DMS53 (cell line): Measurements from ENCODE around the gene FAM193A.
"Not testable (repeated sequence)": the region's sequence is repeated elsewhere in the genome, so short reads cannot be mapped to it uniquely, and the experiment has no call there.

Source experiments
- DNase-seq: peaks from one replicate; lab custom pipeline; 2025; lab: John Stamatoyannopoulos, UW

FAM193A gene

GRCh38 chr4:2536193-2537010, at the start of gene FAM193A:
FAM193A (plus strand) TSS chr4:2536647; CDS start chr4:2536916, 269 bp downstream.
- DNase-seq, result peak; percentile 100

- no peak for DNase-seq
Measured at GRCh38 chr4:2486981-2487380, 49.5 kb upstream of the FAM193A start.

- DNase-seq, result no peak
Measured at GRCh38 chr4:2487632-2488031, 48.8 kb upstream of the FAM193A start.

- DNase-seq, result no peak
Measured at GRCh38 chr4:2489081-2489805, 47.2 kb upstream of the FAM193A start.

- no peak for DNase-seq
Measured at GRCh38 chr4:2489841-2490552, 46.5 kb upstream of the FAM193A start.

- no peak for DNase-seq
Measured at GRCh38 chr4:2492970-2493369, 43.5 kb upstream of the FAM193A start.

- DNase-seq, result no peak
Measured at GRCh38 chr4:2494992-2495391, 41.5 kb upstream of the FAM193A start.

- DNase-seq, result no peak
Measured at GRCh38 chr4:2497324-2497723, 39.1 kb upstream of the FAM193A start.

GRCh38 chr4:2497931-2498330, 38.5 kb upstream of the FAM193A start:
- DNase-seq, result no peak

- no peak for DNase-seq
Measured at GRCh38 chr4:2500547-2500946, 35.9 kb upstream of the FAM193A start.

GRCh38 chr4:2501034-2501594, 35.3 kb upstream of the FAM193A start:
- DNase-seq, result no peak

GRCh38 chr4:2503809-2504208, 32.6 kb upstream of the FAM193A start:
- no peak for DNase-seq

GRCh38 chr4:2507259-2507658, 29.2 kb upstream of the FAM193A start:
- no peak for DNase-seq

GRCh38 chr4:2507855-2508254, 28.6 kb upstream of the FAM193A start:
- DNase-seq, result no peak

- DNase-seq, result no peak
Measured at GRCh38 chr4:2510351-2511259, 25.8 kb upstream of the FAM193A start.

- DNase-seq, result no peak
Measured at GRCh38 chr4:2511645-2512131, 24.8 kb upstream of the FAM193A start.

- DNase-seq, result no peak
Measured at GRCh38 chr4:2512396-2513135, 23.9 kb upstream of the FAM193A start.

- DNase-seq, result not testable (repeated sequence)
Measured at GRCh38 chr4:2514193-2514592, 22.3 kb upstream of the FAM193A start.

- not testable (repeated sequence) for DNase-seq
Measured at GRCh38 chr4:2514944-2515343, 21.5 kb upstream of the FAM193A start.

GRCh38 chr4:2515830-2516550, 20.5 kb upstream of the FAM193A start:
- DNase-seq, result no peak
